HG03432 (cell line): ENCODE measurements around the gene GOLGA6L25.
"Not testable (repeated sequence)": the region's sequence is repeated elsewhere in the genome, so short reads cannot be mapped to it uniquely, and the experiment has no call there.

Source experiments
- ATAC-seq: cut with Tn5 transposase; IDR thresholded peaks from one replicate; pipeline ENCODE4 v1.9.1; 2021; ENCODE audit warnings: mild to moderate bottlenecking, moderate library complexity; ENCODE audit not compliant: unreplicated experiment

GOLGA6L25 gene, protein sequence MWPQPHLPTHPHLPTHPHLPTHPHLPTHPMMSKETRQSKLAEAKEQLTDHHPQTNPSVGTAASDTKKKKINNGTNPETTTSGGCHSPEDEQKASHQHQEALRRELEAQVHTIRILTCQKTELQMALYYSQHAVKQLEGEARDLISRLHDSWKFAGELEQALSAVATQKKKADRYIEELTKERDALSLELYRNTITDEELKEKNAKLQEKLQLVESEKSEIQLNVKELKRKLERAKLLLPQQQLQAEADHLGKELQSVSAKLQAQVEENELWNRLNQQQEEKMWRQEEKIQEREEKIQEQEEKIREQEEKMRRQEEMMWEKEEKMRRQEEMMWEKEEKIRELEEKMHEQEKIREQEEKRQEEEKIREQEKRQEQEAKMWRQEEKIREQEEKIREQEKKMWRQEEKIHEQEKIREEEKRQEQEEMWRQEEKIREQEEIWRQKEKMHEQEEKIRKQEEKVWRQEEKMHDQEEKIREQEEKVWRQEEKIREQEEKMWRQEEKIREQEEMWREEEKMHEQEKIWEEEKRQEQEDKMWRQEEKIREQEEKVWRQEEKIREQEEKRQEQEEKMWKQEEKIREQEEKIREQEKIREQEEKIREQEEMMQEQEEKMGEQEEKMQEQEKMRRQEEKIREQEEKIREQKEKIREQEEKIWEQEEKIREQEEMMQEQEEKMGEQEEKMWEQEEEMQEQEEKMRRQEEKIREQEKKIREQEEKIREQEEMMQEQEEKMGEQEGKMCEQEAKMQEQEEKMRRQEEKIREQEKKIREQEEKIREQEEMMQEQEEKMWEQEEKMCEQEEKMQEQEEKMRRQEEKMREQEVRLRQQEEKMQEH

DNA sequence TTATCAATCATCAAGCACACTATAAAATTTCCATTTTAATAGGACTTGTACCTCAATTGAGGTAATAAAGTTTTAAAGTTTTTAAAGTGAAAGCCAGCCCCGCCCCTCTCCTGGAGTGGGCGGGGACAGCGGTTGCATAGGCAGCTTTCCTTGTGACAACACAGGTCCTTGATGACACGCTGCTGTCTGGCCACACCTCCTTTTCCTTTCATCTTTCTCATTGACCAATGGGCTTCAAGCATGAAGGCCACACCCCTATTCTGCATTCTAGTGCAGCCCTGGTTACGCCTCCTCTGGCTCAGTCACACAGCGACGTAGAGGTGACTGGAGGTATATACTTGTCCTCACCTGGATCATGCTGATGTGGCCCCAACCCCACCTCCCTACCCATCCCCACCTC is at the start of gene GOLGA6L25:
Gene GOLGA6L25, plus strand, starts transcription at position 301 of the 400 bp plus-strand sequence. Its CDS starts 61 bp downstream, at position 362.
- ATAC-seq = not testable (repeated sequence)

GRCh38 chr15:28508217-28508889 is 45.0 kb upstream of the GOLGA6L25 start:
- ATAC-seq = not testable (repeated sequence)

- ATAC-seq = not testable (repeated sequence)
Measured at GRCh38 chr15:28514128-28514527, 39.2 kb upstream of the GOLGA6L25 start.

DNA sequence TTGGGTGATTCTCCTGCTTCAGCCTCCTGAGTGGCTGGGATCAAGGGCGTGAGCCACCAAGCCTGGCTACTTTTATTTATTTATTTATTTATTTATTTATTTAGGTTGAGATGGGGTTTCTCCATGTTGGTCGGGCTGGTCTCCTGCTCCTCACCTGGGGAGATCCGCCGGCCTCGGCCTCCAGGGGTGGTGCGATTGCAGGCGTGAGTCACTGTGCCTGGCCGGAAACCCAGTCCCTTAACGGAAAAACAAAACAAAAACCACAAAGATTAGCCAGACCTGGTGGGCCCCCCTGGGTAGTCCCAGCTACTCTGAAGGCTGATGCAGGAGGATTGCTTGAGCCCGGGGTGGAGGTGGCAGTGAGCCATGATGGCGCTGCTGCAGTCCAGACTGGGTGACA is 38.2 kb upstream of the GOLGA6L25 start:
- not testable (repeated sequence) for ATAC-seq

GRCh38 chr15:28532954-28533353 is 20.4 kb upstream of the GOLGA6L25 start, which contains the start of gene GOLGA8G:
GOLGA8G (minus strand) TSS chr15:28532971; CDS start chr15:28532909, 62 bp downstream.
- not testable (repeated sequence) for ATAC-seq

GRCh38 chr15:28573351-28573750 is 20.0 kb downstream of the GOLGA6L25 start:
- ATAC-seq = not testable (repeated sequence)

DNA sequence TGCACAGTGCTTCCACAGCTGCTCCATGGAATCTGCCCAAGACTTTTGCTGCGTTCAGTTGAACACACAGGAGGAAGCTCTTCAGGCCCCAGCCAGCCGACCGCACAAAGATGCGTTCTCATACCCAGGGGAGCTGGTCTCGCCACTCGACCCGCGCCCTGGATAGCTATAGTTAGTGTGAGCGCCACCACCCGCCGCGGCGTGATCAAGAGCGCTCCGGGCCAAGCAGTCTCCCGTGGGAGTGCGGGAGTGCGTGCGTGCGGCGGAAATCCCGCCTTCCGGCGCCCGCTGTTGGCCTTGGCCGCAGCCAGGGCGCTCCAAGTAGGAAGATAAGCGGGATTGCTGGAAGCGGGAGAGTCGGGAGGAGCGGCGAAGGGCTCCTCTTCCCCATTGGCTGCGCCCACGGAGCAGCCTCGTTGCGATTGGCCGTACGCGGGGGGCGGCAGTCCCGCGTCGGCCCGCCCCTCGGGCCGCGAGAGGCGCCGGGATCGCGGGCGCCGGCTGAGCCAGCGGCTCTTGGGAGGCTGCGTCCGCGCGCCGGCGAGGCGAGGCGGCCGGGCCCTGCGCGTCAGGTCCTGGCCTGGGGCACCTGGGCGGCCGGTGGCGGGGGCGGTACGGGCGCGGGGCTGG is 35.7 kb downstream of the GOLGA6L25 start:
- not testable (repeated sequence) for ATAC-seq

- not testable (repeated sequence) for ATAC-seq
Measured at GRCh38 chr15:28589769-28590168, 36.4 kb downstream of the GOLGA6L25 start.

DNA sequence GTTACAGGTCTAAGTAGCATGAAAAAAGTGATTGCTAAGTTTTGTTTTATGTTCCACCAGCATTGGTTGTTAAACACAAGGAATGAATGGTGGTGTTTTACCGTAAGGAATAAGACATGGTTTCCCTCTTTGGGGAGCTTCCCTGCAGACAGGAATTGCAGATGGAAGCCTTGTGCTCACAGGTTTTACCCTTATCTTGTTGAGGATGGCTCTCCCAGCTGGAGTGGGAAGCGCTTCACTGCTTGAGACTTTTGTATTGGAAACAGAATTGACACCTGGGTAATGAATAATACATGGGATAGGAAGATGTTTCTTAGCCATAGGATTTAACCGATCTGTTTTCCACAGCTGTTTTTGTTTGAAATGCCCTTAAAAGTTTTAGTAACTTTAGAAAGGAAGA is 39.0 kb downstream of the GOLGA6L25 start:
- not testable (repeated sequence) for ATAC-seq

- not testable (repeated sequence) for ATAC-seq
Measured at GRCh38 chr15:28593424-28594129, 40.2 kb downstream of the GOLGA6L25 start.

- ATAC-seq = not testable (repeated sequence)
Measured at GRCh38 chr15:28597471-28597870, 44.1 kb downstream of the GOLGA6L25 start.

- ATAC-seq = not testable (repeated sequence)
Measured at GRCh38 chr15:28598209-28598608, 44.8 kb downstream of the GOLGA6L25 start.

GRCh38 chr15:28602152-28602551 is 48.8 kb downstream of the GOLGA6L25 start:
- not testable (repeated sequence) for ATAC-seq
